Choroid plexus epithelial cell (primary cell): Measurements from ENCODE around the gene IFITM2.

Source experiments
- DNase-seq: peaks from one replicate; pipeline ENCODE4 v3.0.0-alpha.2; 2010; ENCODE audit warnings: low read depth
- H3K4me3 ChIP-seq: 2 replicates; pipeline ENCODE4 v1.5.1; 2011; ENCODE audit warnings: low read depth, mild to moderate bottlenecking, control low read depth, low read length, moderate library complexity
- TF ChIP-seq, protein P1 (sequence below): conservative IDR thresholded peaks from 2 replicates; pipeline ENCODE4 v1.5.1; 2011; ENCODE audit warnings: low read depth, mild to moderate bottlenecking, control low read depth, inconsistent platforms, low read length, moderate library complexity

Gene IFITM2

DNA sequence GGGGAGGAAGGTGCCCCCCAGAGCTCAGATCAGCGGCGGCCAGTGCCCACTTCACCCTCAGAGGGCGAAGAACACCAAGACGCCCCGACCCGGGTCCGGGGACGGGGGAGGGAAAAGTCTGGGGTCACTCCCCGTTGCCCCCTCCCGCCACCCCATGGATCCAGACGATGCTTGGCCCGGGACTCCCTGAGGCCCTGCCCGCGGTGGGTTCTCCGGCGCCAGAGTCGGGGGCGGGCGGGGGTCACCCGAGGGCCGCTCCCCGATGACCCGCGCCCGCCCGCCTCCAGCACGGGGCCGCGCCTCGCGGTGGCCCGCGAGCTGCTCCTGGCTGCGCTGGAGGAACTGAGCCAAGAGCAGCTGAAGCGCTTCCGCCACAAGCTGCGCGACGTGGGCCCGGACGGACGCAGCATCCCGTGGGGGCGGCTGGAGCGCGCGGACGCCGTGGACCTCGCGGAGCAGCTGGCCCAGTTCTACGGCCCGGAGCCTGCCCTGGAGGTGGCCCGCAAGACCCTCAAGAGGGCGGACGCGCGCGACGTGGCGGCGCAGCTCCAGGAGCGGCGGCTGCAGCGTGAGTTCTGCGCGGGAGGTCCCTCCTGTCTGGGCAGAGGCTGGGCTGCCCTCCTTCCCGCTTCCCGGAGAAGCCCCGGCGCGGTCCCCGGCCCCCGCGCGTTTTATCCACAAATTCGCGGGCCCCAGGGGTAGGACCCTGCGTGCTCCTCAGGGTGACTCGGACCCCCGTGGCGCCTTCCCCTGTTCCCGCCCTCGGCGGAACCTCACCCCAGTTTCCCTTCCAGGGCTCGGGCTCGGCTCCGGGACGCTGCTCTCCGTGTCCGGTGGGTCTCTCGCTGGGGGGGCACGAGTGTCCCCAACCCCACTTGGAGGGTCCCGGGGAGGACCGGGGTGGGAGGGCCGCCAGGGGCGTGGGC, 28.3 kb upstream of the IFITM2 start:
- TF ChIP-seq, protein P1, sequence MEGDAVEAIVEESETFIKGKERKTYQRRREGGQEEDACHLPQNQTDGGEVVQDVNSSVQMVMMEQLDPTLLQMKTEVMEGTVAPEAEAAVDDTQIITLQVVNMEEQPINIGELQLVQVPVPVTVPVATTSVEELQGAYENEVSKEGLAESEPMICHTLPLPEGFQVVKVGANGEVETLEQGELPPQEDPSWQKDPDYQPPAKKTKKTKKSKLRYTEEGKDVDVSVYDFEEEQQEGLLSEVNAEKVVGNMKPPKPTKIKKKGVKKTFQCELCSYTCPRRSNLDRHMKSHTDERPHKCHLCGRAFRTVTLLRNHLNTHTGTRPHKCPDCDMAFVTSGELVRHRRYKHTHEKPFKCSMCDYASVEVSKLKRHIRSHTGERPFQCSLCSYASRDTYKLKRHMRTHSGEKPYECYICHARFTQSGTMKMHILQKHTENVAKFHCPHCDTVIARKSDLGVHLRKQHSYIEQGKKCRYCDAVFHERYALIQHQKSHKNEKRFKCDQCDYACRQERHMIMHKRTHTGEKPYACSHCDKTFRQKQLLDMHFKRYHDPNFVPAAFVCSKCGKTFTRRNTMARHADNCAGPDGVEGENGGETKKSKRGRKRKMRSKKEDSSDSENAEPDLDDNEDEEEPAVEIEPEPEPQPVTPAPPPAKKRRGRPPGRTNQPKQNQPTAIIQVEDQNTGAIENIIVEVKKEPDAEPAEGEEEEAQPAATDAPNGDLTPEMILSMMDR, result no peak
- H3K4me3 ChIP-seq, result no peak overlapping the region
- DNase-seq, result no peak

- peak; percentile 33 for DNase-seq
- no peak overlapping the region for H3K4me3 ChIP-seq
- TF ChIP-seq, protein P1, result no peak
Observed at GRCh38 chr11:279966-280705, 27.5 kb upstream of the IFITM2 start.

- DNase-seq, result no peak
- TF ChIP-seq, protein P1, result no peak
- H3K4me3 ChIP-seq, result no peak overlapping the region
Observed at GRCh38 chr11:280706-281485, 26.7 kb upstream of the IFITM2 start.

DNA sequence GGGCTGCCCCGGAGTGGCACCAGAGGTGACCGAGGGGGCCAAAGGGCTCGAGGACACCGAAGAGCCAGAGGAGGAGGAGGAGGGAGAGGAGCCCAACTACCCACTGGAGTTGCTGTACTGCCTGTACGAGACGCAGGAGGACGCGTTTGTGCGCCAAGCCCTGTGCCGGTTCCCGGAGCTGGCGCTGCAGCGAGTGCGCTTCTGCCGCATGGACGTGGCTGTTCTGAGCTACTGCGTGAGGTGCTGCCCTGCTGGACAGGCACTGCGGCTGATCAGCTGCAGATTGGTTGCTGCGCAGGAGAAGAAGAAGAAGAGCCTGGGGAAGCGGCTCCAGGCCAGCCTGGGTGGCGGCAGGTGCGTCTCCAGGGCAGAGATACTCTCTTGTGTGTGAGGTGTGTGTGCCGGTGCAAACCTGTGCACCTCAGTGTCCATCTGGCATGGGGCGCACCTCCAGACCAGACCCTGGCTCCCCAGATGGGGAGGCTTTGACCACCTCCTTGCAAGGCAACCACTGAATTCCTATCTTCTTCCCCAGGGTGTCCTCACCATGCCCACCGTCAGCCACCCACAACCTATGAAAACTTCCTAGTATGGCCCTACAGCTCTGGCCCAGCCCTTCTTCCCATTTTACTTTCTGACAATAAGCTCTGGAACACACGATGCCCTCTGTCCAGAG, 26.0 kb upstream of the IFITM2 start:
- TF ChIP-seq, protein P1, result no peak

DNA sequence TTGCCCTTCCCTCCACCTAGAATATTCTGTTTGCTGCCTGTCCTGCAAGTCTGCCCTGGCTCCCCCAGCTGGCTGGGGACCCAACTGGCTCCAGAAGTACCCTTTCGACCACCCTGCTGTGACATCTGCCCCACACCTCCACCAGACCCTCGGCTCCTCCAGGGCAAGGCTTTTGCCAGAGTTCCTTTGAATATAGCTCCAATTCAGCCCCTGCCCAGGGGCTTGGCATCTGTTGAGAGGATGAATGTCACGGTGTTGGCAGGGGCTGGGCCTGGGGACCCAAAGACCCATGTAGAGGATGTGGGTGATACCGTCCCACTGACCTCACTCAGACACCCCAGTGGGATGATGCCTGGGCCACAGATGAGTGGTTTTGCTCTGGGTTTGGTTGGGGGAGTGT, 25.4 kb upstream of the IFITM2 start:
- DNase-seq, result no peak
- TF ChIP-seq, protein P1, result no peak
- no peak overlapping the region for H3K4me3 ChIP-seq

More for the DNA sequence above, 26.0 kb upstream of the IFITM2 start:
- no peak for DNase-seq
- H3K4me3 ChIP-seq, result no peak overlapping the region

- TF ChIP-seq, protein P1, result no peak
- no peak for DNase-seq
- no peak overlapping the region for H3K4me3 ChIP-seq
Observed at GRCh38 chr11:282630-283360, 24.8 kb upstream of the IFITM2 start.
